ENCODE measurements around the gene SP2. TPM values are rescaled to one million over a fixed set of nuclear protein-coding genes. Genes with fewer than 3 reads are reported as not detected.
A peak's percentile ranks its signal among the peaks of the same experiment; 100 is the strongest.

The SP2 gene
- total and polyA plus RNA-seq, 12 donors, result 1.8 to 21.1 (median 10.1) TPM

DNA sequence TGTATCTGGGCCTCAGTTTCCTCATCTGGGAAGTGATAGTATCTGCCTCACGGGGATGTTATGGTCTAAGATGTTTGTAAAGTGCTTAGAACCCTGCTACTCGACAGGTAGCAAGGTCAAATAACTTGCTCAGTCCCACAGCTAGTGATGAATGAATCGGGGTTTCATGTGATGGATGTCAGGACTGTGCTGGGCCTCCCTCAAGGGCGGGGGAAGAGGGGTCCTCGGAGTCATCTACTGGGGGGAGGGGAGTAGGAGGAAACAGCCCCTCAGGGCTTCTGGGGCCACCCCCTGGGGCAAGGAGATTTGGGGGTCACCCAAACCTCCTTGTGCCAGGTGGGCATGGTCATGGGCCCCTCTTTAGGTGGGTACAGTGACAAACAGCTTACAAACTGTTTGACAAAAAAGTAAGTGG, 46.1 kb downstream of the SP2 start:
- TF ChIP-seq, protein P1, sequence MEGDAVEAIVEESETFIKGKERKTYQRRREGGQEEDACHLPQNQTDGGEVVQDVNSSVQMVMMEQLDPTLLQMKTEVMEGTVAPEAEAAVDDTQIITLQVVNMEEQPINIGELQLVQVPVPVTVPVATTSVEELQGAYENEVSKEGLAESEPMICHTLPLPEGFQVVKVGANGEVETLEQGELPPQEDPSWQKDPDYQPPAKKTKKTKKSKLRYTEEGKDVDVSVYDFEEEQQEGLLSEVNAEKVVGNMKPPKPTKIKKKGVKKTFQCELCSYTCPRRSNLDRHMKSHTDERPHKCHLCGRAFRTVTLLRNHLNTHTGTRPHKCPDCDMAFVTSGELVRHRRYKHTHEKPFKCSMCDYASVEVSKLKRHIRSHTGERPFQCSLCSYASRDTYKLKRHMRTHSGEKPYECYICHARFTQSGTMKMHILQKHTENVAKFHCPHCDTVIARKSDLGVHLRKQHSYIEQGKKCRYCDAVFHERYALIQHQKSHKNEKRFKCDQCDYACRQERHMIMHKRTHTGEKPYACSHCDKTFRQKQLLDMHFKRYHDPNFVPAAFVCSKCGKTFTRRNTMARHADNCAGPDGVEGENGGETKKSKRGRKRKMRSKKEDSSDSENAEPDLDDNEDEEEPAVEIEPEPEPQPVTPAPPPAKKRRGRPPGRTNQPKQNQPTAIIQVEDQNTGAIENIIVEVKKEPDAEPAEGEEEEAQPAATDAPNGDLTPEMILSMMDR (IDR thresholded peaks at IDR 0.05), result no peak
- no peak for TF ChIP-seq POLR2A (IDR thresholded peaks at IDR 0.05)
- Histone ChIP-seq H3K4me3 (peak overlapping the region; percentile 56 to 96 (median 86)), H3K9me3 (replicated peaks in 1 of 3) (no peaks in the 10 kb centered on the region), H3K4me1 (replicated peaks in 1 of 2) (peaks cover 22 to 44% of the 10 kb centered on the region in 2 donors), H3K36me3 (replicated peaks in 1 of 2) (peaks cover 0 to 14% of the 10 kb centered on the region in 2 donors), H3K27me3 (no peaks in the 10 kb centered on the region), H3K27ac (peak overlapping the region; percentile 38 to 88 (median 84))
- intact Hi-C loops (cut with DNase I), result no loop called here
- no peak for DNase-seq
- 6 to 12% (median 9%) methylated on average over 5 of the region's 5 CpGs for WGBS, 4 donors

DNA sequence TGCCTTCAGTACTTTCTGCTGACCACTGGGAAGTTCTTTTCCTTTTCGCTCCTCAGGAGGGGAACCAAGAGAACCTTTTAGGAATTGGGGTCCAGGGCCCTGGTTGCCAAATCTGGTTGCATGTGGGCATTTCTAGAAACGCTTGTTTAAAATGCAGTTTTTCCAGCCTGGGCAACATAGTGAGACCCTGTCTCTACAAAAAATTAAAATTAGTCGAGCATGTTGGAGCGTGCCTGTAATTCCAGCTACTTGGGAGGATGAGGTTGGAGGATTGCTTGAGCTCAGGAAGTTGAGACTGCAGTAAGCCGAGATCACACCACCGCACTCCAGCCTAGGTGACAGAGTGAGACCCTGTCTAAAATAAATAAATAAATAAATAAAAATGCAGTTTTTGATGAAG, 46.5 kb downstream of the SP2 start:
- H3K27ac ChIP-seq, result peak overlapping the region in 1 of 5 donors; percentile 86
- H3K27me3 ChIP-seq, result no peaks in the 10 kb centered on the region
- no peaks in the 10 kb centered on the region for H3K9me3 ChIP-seq (replicated peaks in 1 of 3)
- intact Hi-C loops (cut with DNase I), result no loop called here
- WGBS, 4 donors, result 75 to 78% (median 76%) methylated on average over 6 of the region's 6 CpGs
- no peak for DNase-seq
- TF ChIP-seq, protein P1 (IDR thresholded peaks at IDR 0.05), result no peak
- no peak for TF ChIP-seq POLR2A (IDR thresholded peaks at IDR 0.05)
- H3K36me3 ChIP-seq (replicated peaks in 1 of 2), result peaks cover 0 to 14% of the 10 kb centered on the region in 2 donors
- H3K4me1 ChIP-seq (replicated peaks in 1 of 2), result peaks cover 22 to 47% of the 10 kb centered on the region in 2 donors
- H3K4me3 ChIP-seq, result peak overlapping the region in 2 of 4 donors; percentile 85 to 88

DNA sequence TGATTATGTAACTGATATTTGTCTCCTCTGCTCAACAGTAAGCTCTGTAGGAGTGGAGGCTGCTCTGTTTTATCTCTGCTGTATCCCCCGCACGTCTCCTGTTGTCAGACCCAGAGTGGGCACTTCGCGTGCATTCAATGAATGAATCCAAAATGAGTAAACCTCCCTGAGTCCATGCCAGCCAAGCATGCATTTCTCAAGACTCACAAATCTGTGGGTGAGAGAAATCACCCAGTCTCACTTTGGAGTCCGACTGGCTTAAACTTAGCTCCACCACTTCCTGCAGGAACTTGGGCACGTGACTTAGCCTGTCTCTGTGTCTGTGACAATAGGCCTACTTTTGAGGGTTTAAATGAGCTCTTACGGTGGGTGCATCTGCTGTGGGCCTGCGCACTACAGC, 49.0 kb downstream of the SP2 start:
- peaks cover 39 to 66% of the 10 kb centered on the region in 2 donors for H3K4me1 ChIP-seq (replicated peaks in 1 of 2)
- H3K27me3 ChIP-seq, result no peaks in the 10 kb centered on the region
- no peak overlapping the region for H3K4me3 ChIP-seq
- DNase-seq, result peak in 1 of 7 donors; percentile 23
- no peaks in the 10 kb centered on the region for H3K9me3 ChIP-seq (replicated peaks in 1 of 3)
- H3K27ac ChIP-seq, result peak overlapping the region in 3 of 5 donors; percentile 63 to 82 (median 66)
- intact Hi-C loops (cut with DNase I), result no loop called here
- WGBS, 4 donors, result 73 to 90% (median 82%) methylated on average over 5 to 8 of the region's 8 CpGs
- TF ChIP-seq, protein P1 (IDR thresholded peaks at IDR 0.05), result no peak
- TF ChIP-seq POLR2A (IDR thresholded peaks at IDR 0.05), result no peak
- H3K36me3 ChIP-seq (replicated peaks in 1 of 2), result peaks cover 0 to 14% of the 10 kb centered on the region in 2 donors

DNA sequence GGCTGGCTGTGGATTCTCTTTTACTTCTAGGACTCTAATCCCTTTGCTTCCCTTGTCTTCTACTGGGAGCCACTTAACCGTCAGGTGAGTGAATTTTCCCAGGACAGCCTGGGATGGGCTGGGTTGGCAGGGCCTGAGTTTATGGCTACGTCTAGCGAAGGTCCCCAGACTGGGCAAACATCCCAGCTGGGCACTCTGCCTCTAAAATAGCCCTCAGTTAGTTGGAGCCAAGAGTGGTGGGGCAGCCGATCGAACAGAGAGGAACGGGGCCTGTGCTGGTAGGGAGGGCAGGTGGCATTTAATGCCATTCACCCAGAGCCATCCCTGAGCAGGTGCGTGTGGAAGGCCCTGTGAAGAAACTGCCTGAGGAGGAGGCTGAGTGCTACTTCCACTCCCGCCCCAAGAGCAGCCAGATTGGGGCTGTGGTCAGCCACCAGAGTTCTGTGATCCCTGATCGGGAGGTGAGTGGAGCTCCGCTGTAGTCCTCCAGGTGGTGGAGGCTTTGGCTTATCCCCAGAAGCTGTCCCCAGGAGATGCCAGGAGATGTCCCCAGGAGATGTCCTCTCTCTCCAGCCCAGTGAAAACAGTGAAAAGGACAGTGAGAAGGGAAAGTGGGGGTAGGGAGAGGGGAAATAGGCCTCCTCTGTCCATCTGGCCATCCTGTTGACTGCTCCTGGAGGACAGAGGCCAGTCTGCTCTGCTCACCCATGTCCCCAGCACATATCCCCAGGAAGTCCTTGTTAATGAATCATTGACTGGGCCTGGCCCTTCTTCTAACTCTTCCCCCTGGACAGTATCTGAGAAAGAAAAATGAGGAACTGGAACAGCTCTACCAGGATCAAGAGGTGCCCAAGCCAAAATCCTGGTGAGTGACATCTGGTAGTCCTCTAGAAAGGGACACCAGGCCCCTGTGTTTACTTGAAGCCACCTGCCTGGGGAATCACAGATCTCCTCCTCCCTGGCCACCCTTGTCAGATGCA, 49.8 kb downstream of the SP2 start:
- no peaks in the 10 kb centered on the region for H3K27me3 ChIP-seq
- TF ChIP-seq, protein P1 (IDR thresholded peaks at IDR 0.05), result no peak
- TF ChIP-seq POLR2A (IDR thresholded peaks at IDR 0.05), result no peak
- H3K4me3 ChIP-seq, result no peak overlapping the region
- peak in 5 of 7 donors; percentile 51 to 63 (median 60) for DNase-seq
- H3K4me1 ChIP-seq (replicated peaks in 1 of 2), result peaks cover 35 to 64% of the 10 kb centered on the region in 2 donors
- peaks cover 0 to 14% of the 10 kb centered on the region in 2 donors for H3K36me3 ChIP-seq (replicated peaks in 1 of 2)
- H3K9me3 ChIP-seq (replicated peaks in 1 of 3), result no peaks in the 10 kb centered on the region
- peak overlapping the region in 4 of 5 donors; percentile 14 to 82 (median 64) for H3K27ac ChIP-seq
- 59 to 85% (median 65%) methylated on average over 7 to 10 of the region's 10 CpGs for WGBS, 4 donors
- intact Hi-C loops (cut with DNase I), result no loop called here
